IPS DF 4.7 (cell line): Measurements from ENCODE around the gene IL12RB1.
"Not testable (repeated sequence)": the region's sequence is repeated elsewhere in the genome, so short reads cannot be mapped to it uniquely, and the experiment has no call there.

ENCODE experiments used
- DNase-seq: peaks from one replicate; pipeline ENCODE4 v3.0.0-alpha.2; 2013; ENCODE audit warnings: low spot score; ENCODE audit errors: extremely low read depth

Gene IL12RB1

DNA sequence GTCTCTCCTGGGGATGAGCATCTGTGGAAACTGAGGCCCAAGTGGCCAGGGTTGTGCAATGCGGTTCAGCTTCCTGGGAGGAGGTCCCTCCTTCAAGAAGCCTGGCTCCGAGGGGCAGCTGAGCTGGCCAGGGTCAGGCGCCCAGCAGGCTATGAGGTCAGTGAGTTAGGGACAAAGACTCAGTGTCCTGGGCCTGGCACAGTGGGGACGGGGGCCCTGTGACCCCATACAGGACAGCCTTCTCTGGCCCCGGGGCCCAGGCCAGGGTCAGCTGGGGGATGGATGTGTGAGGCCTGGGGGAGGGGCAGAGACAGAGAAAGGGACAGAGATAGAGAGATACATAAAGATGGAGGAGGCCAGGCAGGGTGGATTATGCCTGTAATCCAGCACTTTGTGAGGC, 3.0 kb upstream of the IL12RB1 start:
- DNase-seq = no peak

GRCh38 chr19:18089096-18089541, 2.4 kb upstream of the IL12RB1 start:
- DNase-seq = not testable (repeated sequence)

DNA sequence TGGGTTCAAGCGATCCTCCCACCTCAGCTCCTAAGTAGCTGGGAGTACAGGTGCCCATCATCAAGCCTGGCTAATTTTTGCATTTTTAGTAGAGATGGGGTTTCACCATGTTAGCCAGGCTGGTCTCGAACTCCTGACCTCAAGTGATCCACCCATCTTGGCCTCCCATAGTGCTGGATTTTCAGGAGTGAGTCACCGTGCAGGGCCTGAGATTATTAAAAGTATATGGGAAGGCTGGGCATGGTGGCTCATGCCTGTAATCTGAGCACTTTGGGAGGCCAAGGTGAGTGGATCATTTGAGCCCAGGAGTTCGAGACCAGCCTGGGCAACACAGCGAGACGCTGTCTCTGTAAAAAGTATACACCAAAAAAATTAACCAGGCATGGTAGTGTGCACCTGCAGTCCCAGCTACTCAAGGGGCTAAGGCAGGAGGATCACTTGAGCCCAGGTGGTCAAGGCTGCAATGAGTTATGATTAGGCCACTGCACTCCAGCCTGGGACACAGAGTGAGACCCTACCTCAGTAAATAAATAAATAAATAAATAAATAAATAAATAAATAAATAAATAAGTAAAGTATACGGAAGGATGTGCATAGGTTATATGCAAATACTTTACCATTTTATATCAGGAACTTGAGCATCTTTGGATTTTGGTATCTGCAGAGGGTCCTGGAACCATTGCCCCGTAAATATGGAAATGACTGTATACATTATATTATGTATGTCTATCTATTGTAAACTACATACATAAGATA, 854 bp downstream of the IL12RB1 start:
- no peak for DNase-seq

GRCh38 chr19:18083929-18084684, 2.6 kb downstream of the IL12RB1 start:
- no peak for DNase-seq

DNA sequence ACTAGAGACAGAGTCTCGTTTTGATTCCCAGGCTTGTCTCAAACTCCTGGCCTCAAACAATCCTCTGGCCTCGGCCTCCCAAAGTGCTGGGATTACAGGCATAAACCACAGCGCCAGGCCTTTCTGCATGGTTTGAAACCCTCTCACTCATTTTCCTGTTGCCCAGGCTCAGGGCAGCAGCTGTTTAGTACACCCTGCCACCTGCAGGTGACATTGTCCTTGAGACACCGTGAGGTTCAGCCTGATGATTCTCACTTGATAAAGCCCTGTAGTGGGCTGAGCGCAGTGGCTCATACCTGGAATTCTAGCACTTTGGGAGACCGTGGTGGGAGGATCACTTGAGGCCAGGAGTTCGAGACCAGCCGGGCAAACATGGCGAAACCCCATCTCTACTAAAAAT, 12.5 kb downstream of the IL12RB1 start:
- no peak for DNase-seq

GRCh38 chr19:18073197-18073596, 13.5 kb downstream of the IL12RB1 start:
- DNase-seq = no peak

- no peak for DNase-seq
Measured at GRCh38 chr19:18072335-18072734, 14.4 kb downstream of the IL12RB1 start.

DNA sequence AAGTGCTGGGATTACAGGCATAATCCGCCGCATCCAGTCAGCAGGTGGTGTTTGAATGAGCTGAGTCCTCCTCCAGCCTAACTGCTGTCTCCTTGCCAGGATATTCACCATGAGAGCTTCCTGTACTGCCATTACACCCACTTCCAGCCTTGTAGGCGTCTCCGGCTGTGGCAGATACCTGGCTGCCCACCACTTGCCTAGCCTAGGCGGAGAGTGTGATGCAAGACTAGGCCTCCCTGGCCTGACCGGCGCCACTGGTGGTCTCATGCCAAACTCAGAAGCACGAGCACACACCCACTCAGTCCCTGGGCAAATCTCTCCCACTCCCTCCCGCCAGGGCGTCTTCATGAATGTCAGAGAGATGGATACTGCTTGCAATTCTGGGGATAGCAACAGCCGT, 16.6 kb downstream of the IL12RB1 start:
- no peak for DNase-seq

DNA sequence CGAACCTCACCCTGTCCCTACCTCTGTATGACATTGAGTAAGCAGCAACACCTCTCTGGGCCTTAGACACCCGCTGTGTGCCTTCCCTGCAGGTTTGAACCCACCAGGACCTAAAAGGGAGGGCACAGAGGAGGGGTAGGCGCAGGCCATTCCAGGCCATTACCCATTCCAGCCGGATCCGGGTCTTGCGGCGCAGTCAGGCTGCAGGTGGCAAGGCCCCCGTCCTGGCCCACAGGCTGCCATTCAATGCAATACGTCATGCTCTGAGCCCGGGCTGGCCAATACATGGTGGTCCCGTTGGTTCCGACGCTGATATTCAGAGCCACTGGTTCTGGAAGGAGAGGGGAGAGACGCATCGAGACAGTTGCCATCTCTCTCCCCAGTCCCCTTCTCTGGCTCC, 17.4 kb downstream of the IL12RB1 start:
- DNase-seq = no peak

GRCh38 chr19:18068395-18068794, 18.3 kb downstream of the IL12RB1 start:
- DNase-seq = no peak

DNA sequence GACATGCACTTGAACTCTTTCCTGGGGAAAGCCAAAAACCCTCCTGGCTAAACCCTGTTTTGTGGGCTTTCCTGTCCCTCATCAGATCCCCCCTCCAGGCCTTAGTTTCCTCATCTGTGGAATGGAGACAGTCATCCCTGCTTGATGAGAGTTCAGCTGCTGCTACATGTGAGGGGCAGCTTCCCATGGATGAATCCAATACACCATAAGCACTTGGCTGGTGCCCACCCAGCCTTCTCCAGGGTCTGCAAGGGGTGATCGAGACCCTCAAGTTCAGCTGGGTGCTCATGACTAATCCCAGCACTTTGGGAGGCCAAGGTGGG, 21.6 kb downstream of the IL12RB1 start:
- no peak for DNase-seq

- no peak for DNase-seq
Measured at GRCh38 chr19:18063463-18063862, 23.3 kb downstream of the IL12RB1 start.

DNA sequence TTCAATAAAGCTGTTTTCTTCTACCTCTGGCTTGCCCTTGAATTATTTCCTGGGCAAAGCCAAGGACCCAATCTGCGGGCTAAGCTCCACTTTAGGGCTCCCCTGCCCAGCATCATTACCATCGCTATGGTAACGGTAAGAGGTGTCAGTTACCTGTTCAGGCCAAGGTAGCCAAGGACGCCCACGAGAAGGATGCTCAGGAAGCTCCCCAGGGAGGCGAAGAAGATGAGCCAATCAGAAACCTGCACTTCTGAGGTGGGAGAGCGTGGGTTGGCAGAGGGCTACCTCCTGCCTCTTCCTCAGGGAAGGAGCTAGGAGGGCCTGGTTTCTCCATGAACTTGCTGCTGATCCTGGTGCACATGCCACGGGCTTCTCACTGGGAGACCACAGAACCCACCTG, 24.7 kb downstream of the IL12RB1 start:
- DNase-seq = no peak

- no peak for DNase-seq
Measured at GRCh38 chr19:18060472-18060871, 26.3 kb downstream of the IL12RB1 start.

DNA sequence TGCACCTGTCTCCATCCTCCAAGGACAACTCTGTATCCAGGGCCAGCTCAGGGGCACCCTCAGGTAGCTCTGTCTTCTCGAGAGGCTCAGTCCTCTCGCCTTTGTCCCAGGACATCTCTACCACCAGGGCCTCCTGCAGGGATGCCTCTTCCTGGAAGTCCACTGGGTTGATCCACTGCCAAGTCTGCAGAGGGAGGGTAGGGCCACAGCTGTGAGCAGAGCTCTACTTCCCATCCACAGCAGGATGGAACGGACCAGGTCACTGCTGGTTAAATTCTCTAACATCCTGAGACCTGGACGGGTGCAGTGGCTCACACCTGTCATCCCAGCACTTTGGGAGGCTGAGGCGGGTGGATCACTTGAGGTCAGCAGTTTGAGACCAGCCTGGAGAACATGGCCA, 26.8 kb downstream of the IL12RB1 start:
- no peak for DNase-seq

GRCh38 chr19:18059297-18059696, 27.4 kb downstream of the IL12RB1 start:
- no peak for DNase-seq

DNA sequence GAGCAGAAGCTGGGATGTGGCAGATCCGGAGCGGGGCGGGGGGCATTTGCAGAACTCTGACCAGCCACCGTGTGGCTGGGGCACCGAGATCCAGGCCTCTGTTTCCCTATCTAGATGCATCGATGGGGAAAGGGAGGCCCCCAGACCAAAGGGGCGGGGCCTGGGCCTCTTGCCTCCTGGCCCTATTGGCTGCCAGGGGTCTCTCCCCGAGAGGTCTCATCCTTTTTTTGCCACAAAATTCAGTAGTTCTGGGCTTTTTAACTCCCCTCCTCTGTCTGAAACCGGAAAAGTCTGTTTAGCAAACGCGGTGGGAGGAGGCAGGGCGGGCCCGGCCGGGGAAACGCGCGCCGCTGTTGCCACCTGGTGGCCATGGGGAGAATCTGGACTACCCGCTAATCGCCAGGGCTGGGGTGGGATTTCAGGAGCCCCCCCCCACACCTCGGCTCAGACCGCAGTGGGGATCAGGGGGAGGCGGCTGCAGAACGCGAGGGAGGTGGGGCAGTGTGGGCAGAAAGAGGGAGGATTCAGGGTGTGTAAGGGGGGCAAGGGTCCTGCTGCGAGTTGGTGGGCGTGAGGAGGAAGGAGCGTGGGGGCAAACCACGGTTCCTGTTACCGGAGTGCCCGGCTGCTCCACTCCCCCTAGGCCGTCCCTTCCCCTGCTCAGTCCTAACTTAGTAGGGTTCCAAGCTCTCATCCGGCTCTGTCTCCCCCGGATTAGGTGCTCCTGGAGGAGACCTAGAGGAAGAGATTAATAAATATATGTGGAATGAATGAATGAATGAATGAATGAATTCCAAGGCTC, 28.3 kb downstream of the IL12RB1 start:
- DNase-seq = peak; percentile 66

DNA sequence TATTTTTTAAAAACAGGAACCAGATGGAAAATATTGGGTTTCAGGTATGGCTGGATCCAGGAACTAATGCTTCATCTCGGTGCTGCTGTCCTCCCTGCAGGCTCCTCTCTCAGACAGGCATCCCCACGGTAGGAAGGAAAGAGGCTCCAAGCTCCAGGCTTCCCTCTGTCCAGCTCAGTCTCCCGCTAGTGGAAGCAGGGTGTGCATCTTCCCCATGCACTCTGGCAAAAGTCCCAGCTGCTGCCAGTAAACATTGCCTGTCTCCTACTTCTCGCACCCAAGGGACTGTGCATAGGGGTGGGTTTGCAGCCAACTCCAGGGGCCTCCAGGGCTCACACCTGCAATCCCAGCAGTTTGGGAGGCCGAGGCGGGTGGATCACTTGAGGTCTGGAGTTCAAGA, 29.2 kb downstream of the IL12RB1 start:
- DNase-seq = no peak

- DNase-seq = no peak
Measured at GRCh38 chr19:18055967-18056366, 30.8 kb downstream of the IL12RB1 start.

- DNase-seq = no peak
Measured at GRCh38 chr19:18053576-18054219, 33.0 kb downstream of the IL12RB1 start.

DNA sequence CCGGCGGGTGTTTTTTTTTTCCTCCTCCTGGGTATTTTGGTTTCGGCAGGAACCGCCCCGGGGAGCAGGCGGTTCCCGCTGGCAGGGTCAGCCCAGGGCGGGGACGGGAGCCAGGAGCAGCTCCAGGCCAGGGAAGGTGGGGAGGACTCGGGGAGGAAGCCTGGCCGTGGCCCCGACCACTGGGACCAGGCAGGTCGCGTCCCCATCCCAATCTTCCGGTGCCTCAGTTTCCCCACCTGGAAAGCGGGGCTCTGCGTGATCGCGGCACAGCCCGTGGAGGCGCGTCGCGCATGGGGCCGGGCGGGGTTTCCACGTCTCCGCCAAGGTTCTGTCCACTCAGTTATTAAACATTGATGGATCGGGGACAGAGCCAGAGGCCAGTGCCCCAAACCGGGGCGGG, 34.8 kb downstream of the IL12RB1 start:
- DNase-seq = no peak

DNA sequence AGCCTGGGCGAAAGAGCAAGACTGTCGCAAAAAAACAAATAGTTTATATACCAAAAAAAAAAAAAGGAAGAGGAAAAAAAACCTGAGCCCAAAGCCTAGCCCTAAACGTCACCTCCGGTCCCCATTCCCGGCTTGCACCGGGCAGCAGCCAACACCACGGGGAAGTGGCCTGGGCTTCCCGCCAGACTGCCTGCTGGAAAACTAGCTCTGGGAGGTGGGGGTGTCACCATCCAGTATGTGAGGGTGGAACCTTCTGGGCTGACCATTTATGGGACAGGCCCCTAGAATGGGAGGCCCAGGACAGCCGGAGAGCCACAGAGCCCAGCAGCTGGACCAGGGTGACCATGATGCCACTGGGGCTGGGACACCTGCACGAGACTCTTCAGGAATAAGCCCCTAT, 37.3 kb downstream of the IL12RB1 start:
- DNase-seq = no peak
